ENCODE data around the gene GAREM2. TPM values are rescaled to one million over a fixed set of nuclear protein-coding genes. Genes with fewer than 3 reads are reported as not detected.

The GAREM2 gene
- total RNA-seq, 4 donors from 2014 or later: 0.49 to 2.8 (median 1.9) TPM

GRCh38 chr2:26177122-26177521, 4.2 kb downstream of the GAREM2 start:
- H3K9me3 ChIP-seq: no peaks in the 10 kb centered on the region
- H3K27ac ChIP-seq: no peak overlapping the region
- intact Hi-C loops (cut with DNase I): loop anchor here (10.0 kb wide), 1 partner anchor 148 kb away; no protein-coding TSS in a partner anchor
- peaks cover 20 to 27% of the 10 kb centered on the region in 2 donors for H3K4me1 ChIP-seq
- no peak for DNase-seq
- H3K36me3 ChIP-seq: no peaks in the 10 kb centered on the region
- TF ChIP-seq POLR2A (IDR thresholded peaks at IDR 0.05): no peak
- TF ChIP-seq CTCF (IDR thresholded peaks at IDR 0.05): no peak
- H3K4me3 ChIP-seq (replicated peaks in 1 of 3): no peak overlapping the region
- H3K27me3 ChIP-seq: peaks cover 10% of the 10 kb centered on the region
- WGBS, 2 donors: 86 to 97% methylated on average over 7 of the region's 7 CpGs

GRCh38 chr2:26178246-26178645, 5.4 kb downstream of the GAREM2 start:
- Histone ChIP-seq H3K27me3 (peaks cover 8% of the 10 kb centered on the region), H3K27ac (no peak overlapping the region), H3K4me1 (peaks cover 18 to 21% of the 10 kb centered on the region in 2 donors), H3K9me3 (no peaks in the 10 kb centered on the region), H3K36me3 (no peaks in the 10 kb centered on the region), H3K4me3 (replicated peaks in 1 of 3) (peak overlapping the region in 1 of 3 donors; percentile 45)
- intact Hi-C loops (cut with DNase I): loop anchor here (10.0 kb wide), 1 partner anchor 147 kb away; no protein-coding TSS in a partner anchor
- WGBS, 2 donors: 97 to 98% methylated on average over 3 of the region's 3 CpGs
- TF ChIP-seq POLR2A (IDR thresholded peaks at IDR 0.05) (no peak), CTCF (IDR thresholded peaks at IDR 0.05) (no peak)
- no peak for DNase-seq

- Histone ChIP-seq H3K36me3 (no peaks in the 10 kb centered on the region), H3K4me1 (peaks cover 11 to 15% of the 10 kb centered on the region in 2 donors), H3K27me3 (peaks cover 2% of the 10 kb centered on the region), H3K4me3 (replicated peaks in 1 of 3) (peak overlapping the region in 1 of 3 donors; percentile 45), H3K9me3 (no peaks in the 10 kb centered on the region), H3K27ac (no peak overlapping the region)
- intact Hi-C loops (cut with DNase I): loop anchor here (10.0 kb wide), 1 partner anchor 146 kb away; no protein-coding TSS in a partner anchor
- TF ChIP-seq CTCF (IDR thresholded peaks at IDR 0.05) (no peak), POLR2A (IDR thresholded peaks at IDR 0.05) (no peak)
- WGBS, 2 donors: 7 to 8% methylated on average over 19 to 26 of the region's 48 CpGs
- DNase-seq: peak in 1 of 2 donors; percentile 19
These were observed 6.0 kb downstream of the GAREM2 start for GRCh38 chr2:26178746-26179436.

GRCh38 chr2:26179446-26179913, 6.6 kb downstream of the GAREM2 start:
- Histone ChIP-seq H3K4me1 (peaks cover 8 to 14% of the 10 kb centered on the region in 2 donors), H3K9me3 (no peaks in the 10 kb centered on the region), H3K4me3 (replicated peaks in 1 of 3) (peak overlapping the region in 1 of 3 donors; percentile 45), H3K27me3 (no peaks in the 10 kb centered on the region), H3K36me3 (no peaks in the 10 kb centered on the region), H3K27ac (no peak overlapping the region)
- TF ChIP-seq POLR2A (IDR thresholded peaks at IDR 0.05): no peak
- intact Hi-C loops (cut with DNase I): loop anchor here (10.0 kb wide), 1 partner anchor 145 kb away; no protein-coding TSS in a partner anchor
- WGBS, 2 donors: 0 to 17% methylated on average over 1 to 12 of the region's 12 CpGs
- no peak for DNase-seq

- Histone ChIP-seq H3K4me3 (replicated peaks in 1 of 3) (no peak overlapping the region), H3K4me1 (peaks cover 8 to 22% of the 10 kb centered on the region in 2 donors), H3K36me3 (no peaks in the 10 kb centered on the region), H3K9me3 (no peaks in the 10 kb centered on the region), H3K27me3 (no peaks in the 10 kb centered on the region), H3K27ac (no peak overlapping the region)
- DNase-seq: no peak
- TF ChIP-seq POLR2A (IDR thresholded peaks at IDR 0.05) (no peak), CTCF (IDR thresholded peaks at IDR 0.05) (no peak)
- WGBS, 2 donors: 84 to 86% methylated on average over 4 to 5 of the region's 5 CpGs
- intact Hi-C loops (cut with DNase I): no loop called here
These were observed 9.6 kb downstream of the GAREM2 start for GRCh38 chr2:26182441-26182840.

Measured in thyroid gland (tissue), 4 donors.